CD4-positive, alpha-beta T cell treated with Interleukin-15 for 1 hour (primary cell): ENCODE data around the gene SHC3.

ENCODE experiments used
- DNase-seq: peaks from one replicate; pipeline ENCODE4 v3.0.0-alpha.2; 2020

The SHC3 gene

DNA sequence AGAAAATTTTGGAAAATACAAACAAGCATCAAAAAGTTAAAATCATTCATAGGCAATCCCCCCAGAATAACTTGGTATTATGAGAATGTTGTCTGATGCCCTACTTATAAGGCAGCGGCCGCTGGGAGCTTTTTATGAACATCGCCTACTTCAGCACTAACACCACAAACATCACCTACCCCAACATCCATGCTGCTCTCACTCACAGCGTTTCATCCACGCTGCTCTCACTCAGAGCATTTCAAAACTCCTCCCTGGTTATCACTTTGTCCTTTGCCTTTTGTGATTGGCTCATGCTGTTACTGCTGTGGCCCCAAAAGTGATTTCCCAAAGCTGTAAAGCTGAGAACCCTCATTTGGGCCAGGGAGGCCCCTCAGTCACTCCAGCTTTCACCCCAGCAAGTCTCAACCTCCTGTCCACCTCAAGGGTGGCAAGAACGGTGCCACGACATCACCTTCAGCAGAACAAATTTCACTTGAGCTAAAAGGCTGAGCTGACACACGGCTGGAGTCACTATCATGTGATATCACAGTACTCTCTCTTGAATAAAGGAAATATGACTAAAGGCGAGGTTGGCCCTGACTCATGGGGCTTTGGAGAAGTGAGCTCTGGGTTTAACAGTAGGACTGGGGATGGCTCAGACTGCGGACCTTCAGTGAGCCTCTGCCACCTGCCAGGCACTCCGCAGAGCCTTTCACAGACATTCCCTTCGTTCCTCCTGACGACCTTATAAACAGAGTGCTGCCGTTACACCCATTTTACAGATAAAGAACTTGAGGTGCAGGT lies 25.2 kb downstream of the SHC3 start:
- peak; percentile 49 for DNase-seq

DNA sequence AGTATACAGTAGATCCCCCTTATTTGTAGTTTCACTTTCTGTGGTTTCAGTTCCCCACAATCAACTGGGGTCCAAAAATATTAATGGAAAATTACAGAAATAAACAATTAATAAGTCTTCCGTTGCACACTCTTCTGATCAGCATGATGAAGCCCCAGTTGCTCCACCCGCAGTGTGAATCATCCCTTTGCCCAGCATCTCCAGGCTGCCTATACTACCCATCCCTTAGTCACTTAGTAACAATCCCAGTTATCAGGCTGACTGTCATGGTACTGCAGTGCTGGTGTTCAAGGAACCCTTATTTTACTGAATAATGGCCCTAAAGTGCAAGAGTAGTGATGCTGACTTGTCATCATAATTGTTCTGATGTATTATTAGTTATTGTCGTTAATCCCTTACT lies 28.9 kb downstream of the SHC3 start:
- no peak for DNase-seq

DNA sequence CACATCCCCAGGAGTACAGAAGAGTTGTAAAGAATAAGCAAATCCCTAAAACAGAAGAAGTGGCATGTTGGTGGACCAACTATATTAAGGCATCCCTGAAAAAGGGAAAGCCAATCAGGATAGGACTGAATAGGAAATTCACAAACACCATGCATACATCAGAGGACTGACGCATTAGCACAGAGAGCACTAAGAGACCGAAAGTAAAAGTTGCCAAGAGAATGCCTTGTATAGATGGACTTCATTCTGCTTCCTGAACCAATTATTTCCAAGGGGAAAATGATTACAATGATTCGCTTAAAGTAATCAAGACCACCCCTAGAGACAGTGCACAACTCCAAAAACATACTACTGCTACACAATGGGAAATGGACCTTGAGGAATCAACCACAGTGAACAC lies 33.5 kb downstream of the SHC3 start:
- DNase-seq = no peak

DNA sequence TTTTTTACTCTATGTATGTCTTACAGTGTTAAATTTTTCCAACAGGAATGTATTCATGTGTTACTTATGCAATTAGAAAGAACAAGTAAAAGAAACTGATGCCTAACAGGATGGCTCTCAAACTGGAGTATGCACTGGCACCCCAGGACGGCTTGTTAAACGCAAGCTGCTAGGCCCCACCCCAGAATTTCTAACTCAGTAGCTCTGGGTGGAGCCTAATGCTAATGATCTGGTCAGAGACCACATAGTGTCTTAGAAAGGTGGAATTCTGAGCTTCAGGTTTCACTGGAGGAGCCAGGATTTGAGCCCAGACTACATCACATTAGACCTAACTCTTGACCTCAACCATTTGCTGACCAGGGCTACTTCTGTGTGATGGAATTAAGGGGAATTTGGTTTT lies 34.4 kb downstream of the SHC3 start:
- no peak for DNase-seq

DNA sequence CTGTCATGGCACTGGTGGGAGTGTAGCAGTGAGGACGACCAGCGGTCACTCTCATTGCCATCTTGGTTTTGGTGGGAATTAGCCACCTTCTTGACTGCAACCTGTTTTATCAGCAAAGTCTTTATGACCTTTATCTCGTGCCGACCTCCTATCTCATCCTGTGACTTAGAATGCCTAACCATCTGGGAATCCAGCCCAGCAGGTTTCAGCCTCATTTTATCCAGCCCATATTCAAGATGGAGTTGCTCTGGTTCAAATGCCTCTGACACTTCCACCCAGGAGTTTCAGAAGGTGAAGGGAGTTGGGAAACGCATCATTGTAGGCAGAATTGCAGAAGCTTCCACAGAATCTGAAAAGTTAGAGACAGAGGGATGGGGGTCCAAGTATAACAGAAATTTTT lies 35.4 kb downstream of the SHC3 start:
- DNase-seq = no peak

DNA sequence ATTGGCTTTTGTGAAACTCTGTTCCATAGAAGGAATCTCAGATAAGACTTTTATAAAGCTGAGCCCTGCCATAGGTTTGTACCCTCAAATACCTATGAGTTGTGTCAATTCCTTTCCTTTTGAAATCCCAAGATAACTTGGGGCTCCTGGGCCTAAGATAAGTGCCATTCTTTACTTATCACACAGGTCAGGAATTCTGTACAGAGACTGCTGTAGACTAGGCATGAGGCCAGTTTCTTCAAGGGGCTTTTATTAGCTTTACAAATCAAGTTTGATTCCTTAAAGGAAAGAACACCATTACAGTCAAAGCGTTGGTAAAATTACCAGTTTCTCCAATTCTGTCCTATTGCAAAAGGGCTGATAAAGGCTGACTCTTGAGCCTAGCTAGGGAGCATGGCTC lies 39.2 kb downstream of the SHC3 start:
- no peak for DNase-seq

DNA sequence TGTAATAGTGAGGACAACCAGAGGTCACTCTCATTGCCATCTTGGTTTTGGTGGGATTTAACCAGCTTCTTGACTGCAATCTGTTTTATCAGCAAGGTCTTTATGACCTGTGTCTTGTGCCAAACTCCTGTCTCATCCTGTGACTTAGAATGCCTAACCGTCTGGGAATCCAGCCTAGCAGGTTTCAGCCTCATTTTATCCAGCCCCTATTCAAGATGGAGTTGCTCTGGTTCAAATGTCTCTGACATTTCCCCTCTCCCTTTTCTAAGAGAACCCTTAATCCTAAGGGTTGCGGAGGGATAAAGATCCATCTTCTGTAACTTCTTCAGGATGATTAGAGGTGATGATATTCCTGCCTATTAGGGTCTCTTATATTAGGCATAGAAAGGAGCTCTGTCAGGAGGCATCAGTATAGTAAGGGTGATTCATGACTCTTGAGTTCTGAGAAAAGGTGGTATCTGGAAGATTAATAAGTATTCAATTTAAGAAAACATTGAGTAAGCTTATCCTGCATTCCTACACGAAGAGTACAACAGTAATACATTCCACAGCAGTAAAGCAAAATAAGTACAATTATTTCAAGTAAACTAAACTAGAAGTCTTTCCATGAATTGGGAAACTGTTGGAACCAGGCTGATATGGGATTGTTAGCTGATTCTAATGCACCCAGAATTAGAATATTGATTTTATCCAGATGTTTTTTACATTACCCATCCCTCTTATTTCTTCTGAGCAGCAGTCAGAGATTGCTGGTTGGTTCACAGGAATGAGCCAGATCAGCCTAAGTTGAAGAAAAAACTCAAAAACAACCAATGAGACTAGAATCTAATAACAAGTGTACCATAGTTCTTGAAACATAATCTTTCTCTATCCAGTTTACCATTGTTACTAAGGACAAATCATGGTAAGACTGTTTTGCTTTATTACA lies 39.9 kb downstream of the SHC3 start:
- DNase-seq = no peak

DNA sequence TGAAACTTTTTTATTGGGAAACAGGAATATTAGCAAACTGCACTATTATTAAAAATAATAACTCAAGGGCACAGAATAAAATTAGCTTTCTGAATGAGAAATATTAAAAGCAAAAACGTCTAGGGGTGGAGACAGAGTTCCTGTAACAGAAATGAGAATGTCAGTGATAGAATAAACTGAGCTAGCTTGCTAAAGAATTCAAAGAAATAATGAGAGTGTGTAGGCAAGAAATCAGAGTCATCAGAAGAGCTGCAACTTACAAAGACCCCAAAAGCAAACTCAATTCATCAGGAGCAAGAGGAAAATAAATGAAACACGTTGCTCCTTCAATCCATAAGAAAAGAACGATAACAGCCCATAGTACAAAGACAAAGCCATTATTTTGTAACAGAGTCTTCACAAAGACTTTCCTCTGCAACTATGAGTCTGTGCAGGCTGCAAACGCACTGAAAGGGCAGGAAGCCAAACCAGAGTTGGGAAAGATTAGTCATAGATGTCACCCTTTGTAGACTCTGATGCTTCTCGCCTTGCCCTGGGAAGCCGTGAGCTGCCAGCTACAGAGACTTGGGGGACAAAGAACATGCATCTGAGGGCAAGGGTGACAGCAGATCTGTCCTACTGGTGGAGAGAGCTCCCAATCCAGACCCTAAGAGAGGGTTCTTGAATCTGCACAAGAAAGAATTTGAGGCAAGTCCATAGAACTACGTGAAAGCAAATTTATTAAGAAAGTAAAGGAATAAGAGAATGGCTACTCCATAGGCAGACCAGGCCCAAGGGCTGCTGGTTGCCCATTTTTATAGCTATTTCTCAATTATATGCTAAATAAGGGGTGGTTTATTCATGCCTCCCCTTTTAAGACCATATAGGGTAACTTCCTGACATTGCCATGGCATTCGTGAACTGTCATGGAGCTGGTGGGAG lies 40.8 kb downstream of the SHC3 start:
- DNase-seq = no peak

DNA sequence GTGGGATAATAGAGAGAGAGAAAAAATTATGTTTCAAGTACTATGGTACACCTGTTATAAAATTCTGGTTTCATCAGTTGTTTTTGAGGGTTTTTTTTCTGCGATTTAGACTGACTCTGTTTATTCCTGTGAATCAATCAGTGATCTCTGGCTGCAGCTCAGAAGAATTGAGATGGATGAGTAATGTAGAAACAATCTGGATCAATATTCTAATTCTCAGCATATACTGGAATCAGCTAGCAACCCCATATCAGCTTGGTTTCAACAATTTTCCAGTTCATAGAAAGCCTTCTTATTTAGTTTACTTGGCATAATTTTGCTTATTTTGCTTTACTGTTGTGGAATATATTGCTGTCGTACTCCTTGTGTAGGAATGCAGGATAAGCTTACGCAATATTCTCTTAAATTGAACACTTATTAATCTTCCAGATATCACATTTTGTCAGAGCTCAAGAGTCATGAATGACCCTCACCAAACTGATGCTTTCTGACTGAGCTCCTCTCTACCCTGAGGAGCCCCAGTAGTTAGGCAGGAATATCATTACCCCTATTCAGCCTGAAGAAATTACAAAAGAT lies 42.9 kb downstream of the SHC3 start:
- DNase-seq = no peak

DNA sequence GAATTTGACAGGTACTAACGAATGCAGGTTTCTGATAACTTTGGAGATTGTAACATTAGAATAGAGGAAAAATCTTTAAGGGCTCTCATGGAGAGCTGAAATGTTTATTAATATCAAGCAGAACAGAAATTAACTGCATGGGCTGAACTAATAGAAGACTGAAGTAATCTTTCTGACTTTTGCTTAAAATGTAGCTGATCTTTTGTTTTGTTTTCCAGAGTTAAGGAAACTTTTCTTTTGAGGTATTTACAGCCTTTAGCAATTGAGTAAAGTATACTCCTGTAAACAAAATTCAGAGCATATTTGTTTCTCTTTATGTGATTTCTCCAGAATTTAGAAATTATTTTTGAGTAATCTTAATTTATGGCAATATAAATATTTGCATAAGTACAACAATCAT lies 43.9 kb downstream of the SHC3 start:
- DNase-seq = no peak

DNA sequence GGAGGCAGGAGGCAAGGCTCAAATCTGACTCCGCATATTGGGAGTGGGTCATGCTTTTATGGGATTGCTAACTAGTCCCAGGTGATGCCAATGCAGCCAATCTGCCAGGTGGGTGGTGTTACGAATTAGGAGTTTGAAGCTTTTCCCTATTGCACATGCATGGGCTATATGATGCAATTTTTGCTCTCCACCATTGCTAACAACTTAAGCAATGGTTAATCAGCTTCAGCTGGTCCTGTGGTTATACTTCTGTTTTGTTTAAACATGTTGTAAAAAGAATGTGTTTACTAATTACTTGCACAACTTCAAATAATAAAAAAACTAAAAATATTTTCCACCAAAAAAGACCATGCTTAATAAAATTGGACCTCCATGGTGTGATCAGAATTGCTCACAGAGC lies 55.7 kb downstream of the SHC3 start:
- no peak for DNase-seq

DNA sequence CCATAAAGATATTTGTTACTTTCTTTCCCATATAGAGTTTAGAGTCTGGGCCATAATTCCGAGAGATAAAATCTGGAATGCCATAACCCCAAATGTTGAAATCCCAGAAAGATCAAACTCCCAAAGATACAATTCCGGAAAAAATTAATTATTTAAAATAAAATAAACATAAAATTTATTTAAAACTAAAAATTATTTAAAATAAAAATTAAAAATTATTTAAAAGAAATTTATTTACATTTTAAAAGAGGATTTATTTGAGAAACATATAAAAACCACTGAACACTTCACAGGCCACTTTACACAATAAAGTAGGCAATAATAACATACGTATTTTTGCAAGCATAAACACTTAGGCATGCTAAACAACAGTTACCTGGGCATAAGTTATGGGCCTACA lies 57.9 kb downstream of the SHC3 start:
- no peak for DNase-seq

DNA sequence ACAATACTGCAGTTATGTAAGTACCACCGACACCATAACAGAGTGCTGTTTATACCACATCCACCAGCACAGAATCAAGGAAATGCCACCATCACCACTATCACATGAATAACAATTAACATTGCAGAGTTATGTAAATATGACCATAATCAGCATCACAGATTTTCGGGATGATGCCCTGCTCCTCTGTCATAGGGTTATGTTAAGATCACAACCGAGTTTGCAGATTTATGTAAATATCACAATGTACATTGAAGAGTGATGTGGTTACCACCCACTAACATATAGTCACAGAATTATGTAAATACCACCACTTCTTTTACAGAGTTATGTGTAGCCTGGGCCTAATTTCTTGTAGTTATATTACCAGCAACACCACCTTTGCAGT lies 61.8 kb downstream of the SHC3 start:
- no peak for DNase-seq

DNA sequence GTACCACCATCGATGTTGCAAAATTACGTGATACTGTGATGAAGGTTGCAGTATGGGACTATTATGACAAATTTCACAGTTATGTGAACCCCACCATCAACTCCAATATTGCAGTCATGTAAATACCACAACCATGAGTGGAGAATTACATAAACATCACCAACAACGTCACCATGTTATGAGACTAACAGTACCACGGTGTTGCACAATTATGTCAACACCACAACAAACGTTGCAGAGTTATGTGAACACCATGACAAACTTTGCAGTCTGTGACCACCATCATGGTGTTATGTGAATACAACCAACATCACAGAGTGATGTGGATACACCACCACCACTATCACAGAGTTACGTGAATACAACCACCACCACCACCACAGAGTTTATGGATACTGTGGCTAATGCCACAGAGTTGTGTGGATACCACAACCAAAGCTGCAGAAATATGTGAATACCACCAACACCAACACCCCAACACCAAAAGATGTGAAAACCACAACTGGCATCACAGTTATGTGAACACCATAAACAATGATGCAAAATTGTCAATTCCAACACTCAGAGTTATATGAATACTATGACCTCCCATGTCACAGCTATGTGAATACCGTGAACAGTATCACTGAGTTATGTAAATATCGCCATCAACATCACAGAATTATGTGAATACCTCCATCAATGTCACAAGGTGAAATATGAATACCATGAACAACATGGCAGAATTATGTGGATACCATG lies 62.4 kb downstream of the SHC3 start:
- no peak for DNase-seq

DNA sequence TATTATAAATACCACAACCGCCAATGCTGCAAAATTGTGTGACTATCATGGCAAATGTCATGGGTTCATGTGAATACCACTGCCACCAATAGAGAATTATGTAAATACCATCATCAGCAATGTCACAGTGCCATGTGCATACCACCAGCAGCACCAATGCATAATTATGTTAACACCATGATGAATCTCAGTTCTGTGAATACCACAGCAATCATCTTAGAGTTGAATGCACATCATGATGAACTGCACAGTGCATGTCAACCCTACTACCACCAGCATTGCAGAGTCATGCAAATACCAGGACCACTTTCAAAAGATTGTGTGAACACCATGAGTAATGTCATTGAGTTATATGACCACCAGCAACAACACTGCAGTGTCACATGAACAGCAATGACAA lies 63.2 kb downstream of the SHC3 start:
- DNase-seq = no peak

DNA sequence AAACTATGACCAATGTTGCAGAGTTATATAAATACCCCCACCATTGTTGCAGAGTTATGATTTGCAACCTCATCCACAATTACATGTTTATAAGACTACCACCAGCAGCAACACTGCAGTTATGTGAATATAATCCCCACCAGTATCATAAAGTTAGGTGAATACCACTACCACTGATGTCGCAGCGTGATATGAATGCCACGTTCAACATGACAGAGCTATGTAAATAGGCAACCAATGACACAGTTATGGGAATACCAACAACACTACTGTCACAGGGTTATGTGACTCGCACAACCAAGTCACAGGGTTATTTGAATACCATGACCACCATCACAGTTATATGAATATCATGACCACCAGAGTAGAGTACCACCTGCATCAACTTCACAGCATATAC lies 63.9 kb downstream of the SHC3 start:
- no peak for DNase-seq

DNA sequence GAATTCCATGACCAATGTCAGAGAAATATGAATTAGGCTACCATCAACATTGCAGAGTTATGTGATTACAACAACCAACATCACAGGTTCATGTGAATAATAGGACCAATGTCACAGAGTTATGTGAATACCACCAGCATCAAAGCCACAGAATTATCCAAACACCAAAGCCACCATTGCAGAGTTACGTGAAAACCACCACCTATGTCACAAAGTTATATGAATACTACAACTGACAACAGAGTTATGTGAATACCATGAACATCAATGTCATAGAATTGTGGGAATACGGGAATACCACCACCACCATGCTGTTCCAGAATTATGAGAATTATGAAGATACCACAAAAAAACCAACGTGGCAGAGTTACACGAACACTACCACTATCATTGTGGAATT lies 64.8 kb downstream of the SHC3 start:
- DNase-seq = no peak

DNA sequence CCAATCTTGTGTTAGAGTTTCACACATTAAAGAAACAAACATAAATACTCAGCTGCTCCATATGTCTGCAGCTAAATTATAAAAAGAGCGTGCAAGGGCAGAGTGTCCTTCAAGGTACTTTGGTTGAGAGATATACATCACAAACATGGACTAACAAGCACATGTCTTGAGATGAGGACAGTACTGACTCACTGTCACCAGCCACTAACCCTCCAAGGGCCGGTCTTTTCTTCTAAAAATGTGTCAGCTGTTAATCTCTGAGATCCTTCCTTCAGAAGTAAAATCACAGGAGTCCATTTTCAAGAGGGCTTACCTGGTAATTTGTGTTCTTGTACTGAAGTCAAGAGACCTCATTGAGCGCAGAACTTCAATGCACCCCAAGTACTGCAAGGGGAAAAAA lies 66.4 kb downstream of the SHC3 start:
- DNase-seq = no peak

DNA sequence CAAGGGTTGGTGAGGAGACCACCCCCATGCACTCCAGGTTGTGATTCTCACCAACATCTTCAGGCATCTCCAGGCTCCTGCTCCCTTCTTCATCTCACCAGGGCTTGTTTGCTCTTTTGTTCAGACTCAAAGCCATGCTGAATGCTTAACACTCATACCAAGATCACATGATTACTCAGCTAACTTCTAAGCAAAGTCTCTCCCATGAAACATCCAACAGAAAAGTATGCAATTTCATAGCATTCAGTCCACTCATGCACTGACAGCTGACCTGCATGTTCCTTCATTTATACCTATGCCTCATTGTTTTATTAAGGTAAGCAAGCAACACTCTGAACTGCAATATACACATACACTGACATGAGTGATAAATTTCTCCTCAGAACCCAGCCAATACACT lies 69.0 kb downstream of the SHC3 start:
- DNase-seq = no peak

DNA sequence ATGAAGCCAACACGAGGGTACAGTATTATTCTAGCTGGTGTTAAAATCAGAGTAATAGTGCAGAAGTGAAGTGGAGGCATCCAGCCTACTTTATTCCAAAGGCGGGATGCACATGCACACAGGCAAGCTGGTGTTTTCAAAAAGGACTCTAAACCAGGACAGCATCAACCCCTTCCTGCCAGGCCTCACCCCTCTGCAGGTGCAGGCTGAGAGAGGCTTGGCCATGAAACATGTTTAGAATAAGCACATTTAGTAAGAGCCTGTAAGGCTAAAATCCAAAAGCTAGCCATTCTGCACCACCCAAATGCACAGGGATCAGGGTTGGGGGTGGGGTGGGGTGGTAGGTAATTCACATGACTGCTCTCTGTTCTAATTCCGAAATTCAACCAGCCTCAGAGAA lies 71.2 kb downstream of the SHC3 start:
- no peak for DNase-seq

DNA sequence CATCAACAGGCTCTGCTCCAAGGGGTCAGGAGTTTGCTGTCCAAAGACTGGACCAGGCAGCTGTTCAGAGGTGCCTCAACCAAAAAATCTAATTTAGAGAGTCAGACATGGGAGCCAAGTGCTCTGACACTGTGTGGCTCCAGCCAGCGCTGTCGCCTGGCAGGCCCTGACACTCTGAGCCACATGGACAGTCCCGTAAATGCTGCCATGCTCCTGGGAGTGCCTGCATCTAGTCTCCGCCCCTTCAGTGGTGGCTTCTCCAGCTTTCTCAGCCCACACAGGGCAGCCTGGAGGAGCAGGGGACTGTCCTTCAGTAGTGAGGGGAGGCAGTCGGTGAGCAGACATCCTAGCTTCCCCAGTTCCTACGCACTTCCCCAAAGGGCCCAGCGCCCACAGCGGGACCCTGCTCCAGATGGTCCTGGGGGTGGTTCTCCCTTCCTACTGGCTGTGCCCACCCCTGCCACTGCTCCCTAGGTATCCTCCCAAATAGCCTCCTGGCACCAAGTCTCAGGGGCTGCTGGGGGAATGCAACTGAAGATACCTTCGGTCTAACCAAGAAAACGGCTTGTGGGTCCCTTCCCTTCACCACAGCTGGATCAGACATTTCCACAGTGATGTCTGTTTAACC lies 72.3 kb downstream of the SHC3 start:
- no peak for DNase-seq

DNA sequence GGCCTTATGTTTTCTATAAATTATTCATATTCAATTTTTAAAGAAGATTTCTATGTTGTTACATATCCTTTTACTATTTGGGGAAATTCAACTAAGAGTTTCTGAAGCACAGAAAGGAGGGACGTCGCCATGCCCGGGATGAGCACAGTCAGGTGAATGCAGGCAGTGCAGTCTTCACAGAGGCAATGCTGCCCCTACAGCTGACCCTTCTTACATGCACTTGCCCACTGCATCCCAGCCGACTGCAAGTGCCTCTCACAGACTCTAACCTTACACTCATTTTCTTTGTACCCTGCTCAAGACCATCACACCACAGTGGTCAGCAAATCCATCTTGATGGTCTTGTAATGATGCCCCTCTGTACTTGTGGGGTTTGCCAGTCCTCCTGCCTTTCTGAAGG lies 73.8 kb downstream of the SHC3 start:
- DNase-seq = no peak
